NK-92 (cell line): ENCODE data around the gene LDLRAP1.

Experiments used
- DNase-seq: peaks from one replicate; lab custom pipeline; 2025; ENCODE audit not compliant: unreplicated experiment; lab: John Stamatoyannopoulos, UW

Gene LDLRAP1

DNA sequence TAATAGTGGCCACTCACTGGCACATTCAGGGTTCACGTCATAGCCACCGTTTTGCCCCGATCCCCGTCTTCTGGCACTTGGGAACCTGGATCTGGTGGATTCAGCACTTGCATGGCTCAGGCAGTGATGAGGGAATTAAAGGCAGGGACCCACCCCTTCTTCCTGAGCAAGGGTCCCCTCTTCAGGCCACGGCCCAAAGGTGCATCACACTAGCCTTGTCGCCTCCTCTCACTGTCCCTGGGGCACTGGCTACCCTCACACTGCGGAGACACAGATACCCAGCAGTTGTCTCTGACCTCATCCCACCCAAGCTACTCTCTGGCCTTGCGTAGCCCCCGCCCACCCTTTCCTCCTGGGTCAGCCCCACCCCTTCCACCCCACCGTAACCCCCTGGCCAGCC is 19.9 kb upstream of the LDLRAP1 start:
- DNase-seq: no peak

DNA sequence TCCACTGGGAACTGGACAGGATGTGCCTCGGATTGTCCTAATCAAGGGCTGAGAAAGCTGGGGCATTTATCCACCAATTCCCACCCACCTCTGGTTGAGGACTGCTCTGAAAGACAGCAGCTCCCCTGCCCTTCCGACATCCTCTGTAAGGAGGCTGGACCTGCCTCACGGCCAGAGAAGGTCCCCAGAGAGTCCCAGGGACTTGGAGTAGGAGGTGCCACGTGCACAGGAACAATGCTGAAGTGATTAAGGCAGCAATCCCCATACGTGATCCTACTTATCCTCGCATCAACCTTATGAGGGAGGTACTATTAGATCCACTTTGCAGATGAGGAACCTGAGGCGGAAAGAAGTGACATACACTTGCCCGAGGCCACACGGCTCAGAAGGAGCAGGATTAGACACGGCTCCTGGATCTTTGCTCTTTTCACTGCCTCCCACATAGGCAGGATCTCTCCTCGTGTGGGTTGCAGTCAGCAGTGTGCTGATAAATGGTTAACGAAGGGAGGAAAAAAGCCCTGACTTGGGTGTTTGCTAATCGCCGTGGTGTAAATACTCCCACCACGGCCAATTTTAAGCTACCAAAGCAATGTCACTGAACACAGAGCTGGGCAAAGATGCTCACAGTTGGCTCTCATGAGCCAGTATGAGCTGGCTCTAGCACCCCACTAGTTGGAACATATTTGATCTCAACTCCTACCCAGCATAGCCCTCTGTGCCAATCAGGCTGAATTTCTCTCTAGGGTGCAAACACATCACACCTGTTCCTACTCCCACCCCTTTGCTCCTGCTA is 18.6 kb upstream of the LDLRAP1 start:
- DNase-seq: no peak

DNA sequence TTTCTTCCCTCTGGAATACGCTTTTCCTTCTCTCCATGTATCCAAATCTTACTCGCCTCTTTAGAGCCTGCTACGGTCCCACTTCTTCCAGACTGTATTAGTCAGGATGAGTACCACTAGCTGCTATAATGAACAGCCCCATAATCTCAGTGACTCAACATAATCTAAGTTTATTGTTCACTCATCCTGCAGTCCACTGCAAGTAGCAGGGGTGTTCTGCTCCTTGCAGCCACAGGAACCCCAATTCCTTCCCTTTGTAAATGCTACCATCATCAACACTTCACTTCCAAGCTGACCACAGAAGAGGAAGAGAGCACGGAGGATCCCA is 18.1 kb upstream of the LDLRAP1 start:
- no peak for DNase-seq

DNA sequence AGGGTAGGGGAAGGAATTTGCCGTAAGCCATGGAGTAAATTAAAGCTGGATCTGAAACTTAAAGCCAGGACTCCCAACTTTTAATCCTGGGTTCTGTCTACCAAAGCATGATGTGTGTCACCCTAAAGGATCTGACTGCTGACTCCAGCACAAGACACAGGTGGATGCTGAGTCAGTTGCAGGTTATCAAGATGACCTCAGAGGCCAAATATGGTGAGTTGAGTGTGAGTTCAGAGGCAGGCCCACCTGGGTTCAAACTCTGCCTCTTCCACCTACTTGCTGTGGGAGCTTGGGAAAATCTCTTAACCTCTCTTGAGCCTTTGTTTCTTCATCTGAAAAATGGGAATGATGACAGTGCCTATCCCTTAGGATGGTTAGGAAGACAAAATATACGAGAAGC is 16.7 kb upstream of the LDLRAP1 start:
- DNase-seq: no peak

DNA sequence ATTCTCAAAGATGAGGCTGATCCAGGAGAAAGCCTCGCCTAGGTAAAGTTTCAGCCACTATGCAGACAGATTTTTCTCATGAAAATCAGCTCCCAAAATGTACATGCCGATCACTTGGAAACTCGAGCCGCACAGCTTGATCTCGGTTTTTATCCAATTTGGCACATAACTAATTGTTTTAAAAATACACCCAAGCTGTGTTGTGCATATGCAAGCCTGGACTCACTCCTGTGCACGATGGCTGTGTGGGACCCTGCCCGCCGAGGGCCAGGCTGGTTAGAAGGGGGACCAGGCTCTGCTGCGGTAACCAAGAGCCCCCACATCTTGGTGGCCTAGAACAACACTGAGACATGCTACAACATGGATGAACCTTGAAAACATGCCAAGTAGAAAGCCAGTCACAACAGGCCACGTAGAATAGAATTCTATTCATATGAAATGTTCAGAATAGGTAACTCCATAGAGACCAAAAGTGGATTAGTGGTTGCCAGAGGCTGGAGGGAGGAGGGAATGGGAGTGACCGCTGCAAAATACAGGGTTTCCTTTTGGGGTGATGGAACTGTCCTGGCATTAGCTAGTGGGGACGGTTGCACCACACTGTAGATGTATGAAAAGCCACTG is 16.1 kb upstream of the LDLRAP1 start:
- no peak for DNase-seq

DNA sequence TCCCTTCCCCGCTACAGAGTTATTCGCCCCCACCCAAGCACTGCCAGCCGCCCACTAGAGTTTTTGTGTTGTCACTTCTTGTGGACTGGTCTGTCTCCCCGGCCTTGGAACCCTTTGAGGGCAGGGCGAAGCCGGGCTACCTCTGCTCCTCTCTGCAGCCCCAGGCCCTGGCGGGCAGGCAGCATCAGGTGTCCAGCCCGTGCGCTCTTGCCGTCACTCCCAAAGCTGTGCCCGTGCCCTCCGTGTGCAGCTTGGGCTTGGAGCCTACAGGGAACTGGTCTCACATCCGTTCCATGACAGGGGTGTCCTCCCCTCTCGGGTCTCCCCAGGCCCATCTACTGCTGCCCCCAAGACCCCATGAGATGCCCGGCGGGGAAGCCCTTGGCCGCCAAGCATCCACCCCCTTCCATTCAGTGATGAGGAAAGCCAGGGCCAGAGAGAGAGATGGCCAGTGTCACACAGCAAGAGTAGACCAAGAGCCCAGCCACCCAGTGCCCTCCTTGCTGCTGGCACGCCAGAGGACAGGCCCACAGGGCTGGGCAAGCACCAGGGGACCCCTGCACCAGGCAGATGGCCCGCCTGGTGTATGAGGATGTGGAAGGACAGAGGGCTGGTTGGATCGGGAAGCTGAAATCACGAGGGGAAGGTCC is 15.3 kb upstream of the LDLRAP1 start:
- DNase-seq: no peak

DNA sequence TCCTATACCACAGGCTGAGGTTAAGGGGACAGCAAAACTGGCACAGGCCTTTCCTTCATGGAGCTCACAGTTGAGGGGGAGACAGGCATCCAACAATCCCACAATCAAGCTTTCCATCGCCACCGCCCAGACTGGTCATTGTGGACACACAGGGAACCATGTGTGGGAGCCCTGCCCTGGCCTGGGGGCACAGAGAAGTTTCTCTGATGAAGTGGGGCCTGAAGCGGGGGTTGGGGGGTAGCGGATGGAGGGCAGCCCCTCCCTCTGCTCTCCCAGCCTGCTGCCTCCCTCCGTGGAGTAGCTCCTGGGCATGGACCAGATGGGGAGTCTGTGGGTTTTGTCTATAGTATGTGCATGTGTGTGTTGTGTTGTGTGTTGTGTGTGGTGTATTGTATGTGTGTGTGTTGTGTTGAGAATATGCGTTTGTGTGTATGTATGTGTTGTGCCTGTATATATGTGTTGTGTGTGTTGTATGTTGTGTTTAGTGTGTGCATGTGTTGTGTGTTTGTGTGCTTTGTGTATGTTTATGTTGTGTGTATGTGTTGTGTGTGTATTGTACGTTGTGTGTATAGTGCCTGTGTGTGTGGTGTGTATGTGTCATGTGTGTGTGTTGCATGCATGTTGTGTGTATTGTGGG is 14.4 kb upstream of the LDLRAP1 start:
- DNase-seq: no peak

DNA sequence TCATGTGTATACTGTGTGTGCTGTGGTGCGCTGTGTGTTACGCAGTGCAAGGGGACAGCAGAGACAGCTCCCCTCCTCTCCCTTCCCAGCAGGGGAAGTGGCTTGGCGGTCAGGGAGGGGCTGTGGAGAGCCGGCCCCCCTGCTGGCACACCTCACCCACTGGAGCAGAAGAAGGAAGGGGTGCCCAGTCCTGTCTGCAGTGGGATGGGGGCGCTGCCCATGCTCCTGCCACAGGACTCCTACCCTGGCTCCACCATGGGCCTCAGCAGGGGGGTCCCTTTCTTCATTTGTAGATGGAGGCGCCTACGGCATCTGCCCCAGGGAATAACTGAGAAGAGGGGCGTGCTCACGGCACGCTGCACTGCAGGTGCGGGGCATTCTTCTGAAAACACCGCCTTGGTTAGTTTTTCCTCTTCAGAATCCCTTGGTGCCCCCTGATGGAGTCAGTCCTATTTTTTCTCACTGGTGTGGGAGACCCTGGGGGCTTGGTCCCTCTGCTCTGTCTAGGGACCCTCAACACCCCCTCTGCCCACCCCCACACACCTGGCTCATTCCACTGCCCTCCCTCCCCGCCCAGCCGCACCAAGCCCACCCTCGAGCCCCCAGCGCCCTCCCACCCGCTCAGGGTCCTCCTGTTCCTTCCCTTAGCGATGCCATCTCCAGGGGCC is 13.8 kb upstream of the LDLRAP1 start:
- no peak for DNase-seq

DNA sequence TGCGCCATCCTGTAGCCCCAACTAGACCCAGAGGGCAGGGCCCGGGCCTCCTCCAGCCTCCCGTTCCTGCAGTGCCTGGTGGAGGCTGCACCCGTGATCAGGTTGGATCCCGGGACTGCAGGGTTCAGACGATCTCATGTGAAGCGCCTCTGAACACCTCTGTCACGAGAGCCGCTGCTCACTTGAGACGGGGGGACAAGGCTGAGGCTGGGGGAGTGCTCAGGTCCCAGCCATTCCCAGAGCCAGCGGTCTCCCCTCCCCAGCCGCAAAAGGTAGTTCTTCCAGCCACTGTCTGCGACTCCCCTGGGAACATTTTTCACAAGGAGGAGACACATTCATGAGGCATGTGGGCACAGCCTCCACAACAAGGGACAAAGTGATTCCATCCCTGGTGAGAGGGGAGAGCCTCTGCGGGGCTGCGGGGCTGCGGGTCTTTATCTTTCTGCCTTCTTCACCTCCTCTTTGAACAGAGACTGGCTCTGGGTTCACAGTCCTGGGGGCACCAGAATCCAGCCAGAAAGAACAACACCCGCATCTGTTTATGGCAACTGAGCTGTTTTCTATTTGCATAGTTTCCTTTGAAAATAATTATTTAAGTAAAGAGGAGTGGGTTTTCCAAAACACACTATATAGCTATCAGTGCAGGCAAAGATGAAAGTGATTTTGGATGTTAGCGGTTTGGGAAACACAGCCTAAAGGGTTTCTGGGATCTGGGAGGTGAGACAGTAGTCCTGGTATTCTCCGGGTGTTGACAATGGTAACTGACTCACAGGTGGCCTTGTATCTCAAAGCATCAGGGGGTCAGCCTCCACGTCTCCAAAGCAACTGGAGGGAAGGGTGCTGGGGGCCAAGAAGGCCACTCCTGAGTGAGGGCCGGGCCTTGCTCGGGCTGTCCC is 13.0 kb upstream of the LDLRAP1 start:
- DNase-seq: no peak

DNA sequence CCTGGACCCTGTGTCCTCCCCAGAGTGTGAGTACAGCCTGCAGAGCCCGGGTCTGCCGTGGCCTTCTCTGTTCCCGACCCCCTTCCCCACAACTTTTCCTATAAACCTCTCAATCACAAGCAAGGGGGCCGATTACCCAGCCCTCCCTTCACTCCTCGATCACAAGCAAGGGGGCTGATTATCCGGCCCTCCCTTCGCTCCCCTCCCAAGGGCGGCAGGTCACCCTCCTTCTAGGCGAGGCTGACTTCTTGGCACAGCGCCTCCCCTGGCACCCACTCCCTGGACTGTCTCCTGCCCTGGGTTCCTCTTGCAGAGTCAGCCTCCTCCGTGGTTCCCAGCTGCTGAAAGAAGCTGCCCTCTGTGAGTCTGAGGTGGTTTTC is 12.3 kb upstream of the LDLRAP1 start:
- DNase-seq: no peak

DNA sequence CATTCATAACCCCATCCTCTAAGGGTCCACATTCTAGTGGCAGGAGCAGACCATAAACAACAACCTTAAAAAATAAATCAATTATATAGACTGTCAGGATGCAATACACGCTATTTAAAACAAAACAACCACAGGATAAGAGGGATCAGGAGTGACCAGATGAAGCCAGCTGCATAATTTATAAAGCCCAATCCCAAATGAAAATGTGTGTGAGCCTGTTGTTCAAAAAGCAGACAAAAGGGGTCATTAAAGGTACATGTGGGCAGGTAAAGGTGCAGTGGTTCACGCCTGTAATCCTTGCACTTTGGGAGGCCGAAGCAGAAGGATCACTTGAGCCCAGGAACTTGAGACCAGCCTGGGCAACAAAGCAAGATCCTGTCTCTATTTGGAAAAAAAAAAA is 10.4 kb upstream of the LDLRAP1 start:
- DNase-seq: no peak

DNA sequence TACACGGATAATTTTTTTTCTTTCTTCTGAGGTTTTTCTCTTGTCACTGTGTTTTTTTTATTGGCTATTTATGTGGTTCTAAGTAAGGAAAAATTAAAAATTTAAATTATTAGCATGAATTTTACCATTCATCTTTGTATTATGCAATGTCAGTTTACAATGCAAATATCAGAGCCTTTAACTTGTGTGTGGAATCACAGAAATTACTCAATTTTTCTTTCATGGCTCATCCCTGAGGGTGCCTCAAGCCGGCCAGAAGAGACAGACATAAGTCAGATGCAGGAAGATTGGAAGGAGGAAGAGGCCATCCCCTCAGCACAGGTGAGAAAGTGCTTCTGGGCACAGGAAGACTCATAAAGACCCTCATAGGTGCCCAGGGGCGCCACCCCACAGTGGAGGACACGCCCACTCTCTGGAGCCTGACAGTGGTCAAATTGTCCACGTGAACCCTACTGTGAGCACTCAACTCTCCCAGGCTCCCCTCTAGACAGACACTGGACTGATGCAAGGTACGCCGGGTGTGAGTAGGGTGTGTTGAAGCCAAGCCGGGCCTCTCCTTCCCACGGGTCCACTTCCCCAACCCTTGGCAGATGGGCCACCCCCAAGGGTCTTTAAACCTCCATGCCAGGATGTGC is 9.5 kb upstream of the LDLRAP1 start:
- no peak for DNase-seq

DNA sequence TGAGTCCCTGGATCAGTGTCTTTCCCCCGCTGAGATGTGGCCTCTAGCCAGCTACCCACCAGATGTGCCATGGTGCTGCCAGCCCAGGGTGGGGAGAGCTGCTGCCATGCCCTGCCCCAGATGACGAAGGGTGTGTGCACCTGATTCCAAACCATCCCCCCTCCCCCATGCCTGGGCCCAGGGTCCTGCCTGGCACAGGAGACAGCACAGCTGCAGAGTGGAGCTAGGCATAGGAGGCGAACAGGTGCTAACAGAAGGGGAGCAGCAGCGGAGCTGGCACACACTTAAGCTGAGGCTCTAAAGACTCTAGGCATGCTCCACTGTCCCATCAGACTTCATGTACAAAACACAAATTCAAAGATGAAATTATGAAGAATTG is 9.0 kb upstream of the LDLRAP1 start:
- DNase-seq: no peak

DNA sequence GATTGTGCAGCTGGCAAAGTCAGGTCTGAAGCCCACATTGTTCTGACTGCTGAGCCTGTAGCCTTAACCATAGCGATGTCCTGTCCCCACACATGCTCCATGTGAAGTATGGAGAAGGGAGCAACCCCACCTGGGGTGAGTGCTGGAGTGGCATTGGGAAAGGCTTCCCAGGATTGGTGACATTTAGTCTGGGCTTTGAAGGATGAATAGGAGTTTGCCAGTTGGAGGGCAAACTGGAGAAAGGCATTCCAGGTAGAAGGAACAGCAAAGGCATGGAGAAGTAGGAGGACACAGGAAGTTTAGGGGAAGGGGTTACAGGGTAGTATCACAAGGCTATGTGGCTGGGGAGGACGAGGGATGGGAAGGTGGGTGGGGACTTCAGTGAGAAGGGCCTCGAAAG is 7.3 kb upstream of the LDLRAP1 start:
- no peak for DNase-seq

DNA sequence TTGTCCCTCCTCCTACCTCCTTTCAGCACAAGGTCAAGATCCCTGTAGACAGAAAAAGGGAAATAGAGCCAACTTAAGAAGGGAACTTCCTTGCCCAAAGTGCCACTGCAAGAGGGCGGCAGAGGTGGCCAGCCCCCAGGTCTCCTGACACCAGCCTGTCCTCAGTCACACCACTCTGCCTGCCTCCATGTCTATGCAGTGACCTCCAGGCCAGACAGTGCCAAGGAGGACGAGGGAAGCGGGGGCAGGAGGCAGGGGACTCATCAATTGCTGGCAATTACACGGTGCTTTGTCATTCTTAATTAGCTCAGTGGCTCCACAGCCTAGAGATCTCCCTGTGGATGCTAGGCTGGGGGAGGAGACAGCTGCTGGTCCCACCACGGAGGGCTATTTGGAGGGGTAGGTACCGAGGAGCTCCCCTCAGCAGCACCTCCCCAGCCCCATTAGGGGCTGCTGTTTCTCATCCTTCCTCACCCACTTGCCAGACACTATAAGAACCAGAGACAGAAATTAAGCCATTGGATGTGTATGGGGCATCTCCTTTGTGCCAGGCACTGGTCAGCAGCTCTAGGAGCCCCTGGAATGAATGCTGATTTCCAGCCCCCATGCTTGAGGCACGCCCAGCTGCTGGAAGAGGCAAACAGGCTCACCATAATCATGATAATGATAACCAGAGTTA is 6.1 kb upstream of the LDLRAP1 start:
- no peak for DNase-seq

DNA sequence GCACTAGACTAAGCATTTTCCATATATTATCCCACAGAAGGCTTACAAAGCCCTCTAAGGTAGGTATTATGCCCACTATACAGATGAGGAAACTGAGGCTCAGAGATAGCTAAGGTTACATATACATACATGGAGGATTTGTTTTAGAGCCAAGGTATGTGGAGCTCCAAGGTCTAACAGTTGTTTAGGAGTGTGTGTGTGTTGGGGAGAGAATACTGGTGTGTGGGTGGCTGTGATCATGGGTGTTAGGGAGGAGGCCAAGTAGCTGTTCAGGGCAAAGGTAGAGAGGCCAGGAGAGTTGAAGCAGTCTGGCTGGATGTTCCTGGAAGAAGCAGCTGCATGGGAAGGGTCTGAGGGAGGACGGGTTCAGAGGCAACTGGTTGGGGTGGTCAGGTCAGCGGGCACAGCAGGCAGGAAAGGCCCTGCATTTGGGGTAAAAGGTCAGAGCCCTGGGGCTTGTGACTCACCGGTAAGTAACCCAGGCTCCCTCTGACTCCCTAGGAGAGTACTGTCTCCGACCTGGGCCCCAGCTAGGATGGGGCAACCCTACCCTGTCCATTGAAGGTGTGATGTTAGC is 5.1 kb upstream of the LDLRAP1 start:
- DNase-seq: no peak

DNA sequence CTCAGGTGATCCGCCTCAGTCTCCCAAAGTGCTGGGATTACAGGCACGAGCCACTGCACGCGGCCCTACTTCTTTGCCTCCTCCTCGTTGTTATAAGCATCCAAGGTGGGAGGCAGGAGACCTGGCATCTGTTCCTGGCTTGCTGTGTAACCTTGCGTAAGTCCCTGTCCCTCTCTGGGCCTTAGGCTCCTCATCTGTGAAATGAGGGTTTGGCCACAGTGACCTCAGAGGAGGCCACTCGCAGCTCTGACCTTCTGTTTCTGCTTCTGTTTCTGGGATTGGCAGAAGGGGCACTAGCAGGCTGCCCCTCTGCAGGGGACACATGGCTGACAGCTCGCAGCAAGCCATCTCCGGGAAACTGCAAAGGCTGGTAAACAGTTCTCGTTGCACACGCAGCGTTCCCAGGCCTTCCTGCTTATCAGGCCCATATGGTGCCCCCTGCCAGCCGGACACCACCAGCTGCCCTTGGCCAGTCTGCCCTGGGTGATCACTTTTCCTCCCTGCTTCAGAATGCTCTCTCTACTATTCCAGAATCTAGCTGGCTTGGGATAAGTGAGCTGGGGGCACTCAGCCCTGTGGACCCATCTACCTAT is 2.6 kb upstream of the LDLRAP1 start:
- no peak for DNase-seq

DNA sequence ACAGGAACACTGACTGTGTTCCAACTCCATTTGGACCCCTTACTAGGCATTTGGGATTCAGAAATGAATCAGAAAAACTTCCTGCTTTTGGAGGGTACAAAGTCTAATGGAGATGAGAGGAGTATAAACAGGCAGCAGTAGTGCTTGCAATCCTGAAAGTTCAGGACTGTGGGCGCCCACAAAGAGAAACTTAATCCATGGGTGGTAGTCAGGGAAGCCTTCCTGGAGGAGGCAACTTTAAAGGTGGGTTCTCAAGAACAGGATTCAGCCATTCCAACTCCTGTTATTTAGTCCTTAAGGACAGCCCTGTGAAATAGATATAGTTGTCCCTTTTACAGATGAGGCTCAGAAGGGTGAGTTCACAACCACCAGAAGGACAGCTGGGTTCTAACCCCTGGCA is 2.0 kb upstream of the LDLRAP1 start:
- DNase-seq: no peak
